HEK293 (cell line): ENCODE data around the gene PPIL4.

Experiments used
- BCL11A ChIP-seq: fragments of 450-650 bp; formaldehyde crosslinking; IDR thresholded peaks from 2 replicates; pipeline ENCODE4 v1.5.1; 2016; ENCODE audit warnings: low read depth, missing biosample characterization, missing genetic modification characterization
- KLF7 ChIP-seq: fragments of 450-650 bp; formaldehyde crosslinking; IDR thresholded peaks from 2 replicates; pipeline ENCODE4 v1.5.1; 2016; ENCODE audit warnings: missing biosample characterization, missing genetic modification characterization, borderline replicate concordance
- MEIS1 ChIP-seq: sonication (generic); formaldehyde crosslinking; IDR thresholded peaks from 2 replicates; pipeline ENCODE4 v1.8.1; 2022; ENCODE audit warnings: missing genetic modification reagents, mild to moderate bottlenecking, borderline replicate concordance
- ZNF121 ChIP-seq: fragments of 450-650 bp; formaldehyde crosslinking; IDR thresholded peaks from 2 replicates; pipeline ENCODE4 v1.5.1; 2016; ENCODE audit warnings: missing biosample characterization, missing genetic modification characterization
- ZNF157 ChIP-seq: fragments of 450-650 bp; formaldehyde crosslinking; IDR thresholded peaks from 2 replicates; pipeline ENCODE4 v1.5.1; 2016; ENCODE audit warnings: missing biosample characterization, missing genetic modification characterization
- ZNF16 ChIP-seq: fragments of 450-650 bp; formaldehyde crosslinking; IDR thresholded peaks from 2 replicates; pipeline ENCODE4 v1.5.1; 2016; ENCODE audit warnings: low read depth, missing biosample characterization, missing genetic modification characterization
- ZNF335 ChIP-seq: fragments of 450-650 bp; formaldehyde crosslinking; conservative IDR thresholded peaks from 2 replicates; pipeline ENCODE4 v1.5.1; 2016; ENCODE audit warnings: missing biosample characterization, missing genetic modification characterization
- ZNF366 ChIP-seq: fragments of 450-650 bp; formaldehyde crosslinking; conservative IDR thresholded peaks from 2 replicates; pipeline ENCODE4 v1.5.1; 2016; ENCODE audit warnings: missing biosample characterization, missing genetic modification characterization
- TF ChIP-seq, protein P1 (sequence below): fragments of 450-650 bp; formaldehyde crosslinking; IDR thresholded peaks from 2 replicates; pipeline ENCODE4 v1.5.1; 2016; ENCODE audit warnings: missing biosample characterization, missing genetic modification characterization
- TF ChIP-seq, protein P2 (sequence below): fragments of 450-650 bp; formaldehyde crosslinking; IDR thresholded peaks from 2 replicates; pipeline ENCODE4 v1.5.1; 2016; ENCODE audit warnings: missing biosample characterization, missing genetic modification characterization
- TF ChIP-seq, protein P3 (sequence below): fragments of 450-650 bp; IDR thresholded peaks from 2 replicates; pipeline ENCODE4 v1.5.1; 2018; ENCODE audit warnings: missing biosample characterization, missing genetic modification characterization
- TF ChIP-seq, protein P4 (sequence below): fragments of 450-650 bp; formaldehyde crosslinking; IDR thresholded peaks from 2 replicates; pipeline ENCODE4 v1.5.1; 2016; ENCODE audit warnings: missing biosample characterization, missing genetic modification characterization
- TF ChIP-seq, protein P5 (sequence below): fragments of 450-650 bp; formaldehyde crosslinking; IDR thresholded peaks from 2 replicates; pipeline ENCODE4 v1.5.1; 2016; ENCODE audit warnings: missing biosample characterization, missing genetic modification characterization

DNA sequence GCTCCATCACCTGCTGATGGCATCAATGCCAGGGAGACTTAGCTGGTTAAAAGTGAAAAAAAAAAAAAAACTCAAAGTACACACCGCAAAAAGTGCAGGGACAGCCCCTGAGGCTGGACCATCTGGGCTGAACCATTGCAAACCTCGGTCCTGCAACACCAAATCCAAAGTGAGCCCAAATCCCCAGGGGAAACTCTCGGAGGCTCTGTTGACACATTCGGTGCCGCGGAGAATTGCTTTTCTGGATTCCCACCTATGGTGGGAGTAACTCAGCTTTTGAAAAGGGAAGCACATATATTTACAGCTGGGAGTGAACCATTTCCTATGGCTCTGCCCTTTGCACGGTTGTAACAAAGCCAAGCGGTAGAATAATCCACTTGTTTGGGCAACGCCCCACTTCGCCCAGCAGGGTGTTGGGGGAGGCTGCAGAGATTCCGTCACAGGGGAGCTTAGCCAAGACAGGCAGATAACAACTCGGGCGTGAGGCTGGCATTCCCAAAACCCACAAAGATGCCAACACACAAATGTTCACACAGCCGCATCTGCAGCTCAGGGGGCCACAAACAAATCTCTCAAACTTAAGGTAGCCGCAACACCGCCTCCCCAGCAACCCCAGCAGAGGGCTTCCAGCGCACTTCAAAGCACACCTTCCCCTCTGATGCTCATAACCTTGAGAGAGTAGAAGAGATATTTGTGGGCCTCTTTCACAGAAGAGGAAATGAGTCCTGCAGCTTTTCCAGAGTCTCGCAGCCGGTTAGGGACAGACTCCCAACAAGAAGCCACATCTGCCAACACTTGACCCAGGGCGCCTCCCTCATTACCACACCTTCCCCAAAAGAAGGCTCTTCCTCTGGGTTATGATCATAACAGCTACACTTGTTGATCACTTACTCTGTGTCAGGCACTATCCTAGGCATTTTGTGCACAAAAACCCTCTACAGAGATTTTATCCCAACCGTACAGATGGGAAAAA lies 72.5 kb downstream of the PPIL4 start:
- TF ChIP-seq MEIS1, result no peak
- TF ChIP-seq, protein P1, sequence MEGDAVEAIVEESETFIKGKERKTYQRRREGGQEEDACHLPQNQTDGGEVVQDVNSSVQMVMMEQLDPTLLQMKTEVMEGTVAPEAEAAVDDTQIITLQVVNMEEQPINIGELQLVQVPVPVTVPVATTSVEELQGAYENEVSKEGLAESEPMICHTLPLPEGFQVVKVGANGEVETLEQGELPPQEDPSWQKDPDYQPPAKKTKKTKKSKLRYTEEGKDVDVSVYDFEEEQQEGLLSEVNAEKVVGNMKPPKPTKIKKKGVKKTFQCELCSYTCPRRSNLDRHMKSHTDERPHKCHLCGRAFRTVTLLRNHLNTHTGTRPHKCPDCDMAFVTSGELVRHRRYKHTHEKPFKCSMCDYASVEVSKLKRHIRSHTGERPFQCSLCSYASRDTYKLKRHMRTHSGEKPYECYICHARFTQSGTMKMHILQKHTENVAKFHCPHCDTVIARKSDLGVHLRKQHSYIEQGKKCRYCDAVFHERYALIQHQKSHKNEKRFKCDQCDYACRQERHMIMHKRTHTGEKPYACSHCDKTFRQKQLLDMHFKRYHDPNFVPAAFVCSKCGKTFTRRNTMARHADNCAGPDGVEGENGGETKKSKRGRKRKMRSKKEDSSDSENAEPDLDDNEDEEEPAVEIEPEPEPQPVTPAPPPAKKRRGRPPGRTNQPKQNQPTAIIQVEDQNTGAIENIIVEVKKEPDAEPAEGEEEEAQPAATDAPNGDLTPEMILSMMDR (tag by site-specific recombination), result peak; percentile 39; the same call in 1 of the 2 replicates
- TF ChIP-seq, protein P2, sequence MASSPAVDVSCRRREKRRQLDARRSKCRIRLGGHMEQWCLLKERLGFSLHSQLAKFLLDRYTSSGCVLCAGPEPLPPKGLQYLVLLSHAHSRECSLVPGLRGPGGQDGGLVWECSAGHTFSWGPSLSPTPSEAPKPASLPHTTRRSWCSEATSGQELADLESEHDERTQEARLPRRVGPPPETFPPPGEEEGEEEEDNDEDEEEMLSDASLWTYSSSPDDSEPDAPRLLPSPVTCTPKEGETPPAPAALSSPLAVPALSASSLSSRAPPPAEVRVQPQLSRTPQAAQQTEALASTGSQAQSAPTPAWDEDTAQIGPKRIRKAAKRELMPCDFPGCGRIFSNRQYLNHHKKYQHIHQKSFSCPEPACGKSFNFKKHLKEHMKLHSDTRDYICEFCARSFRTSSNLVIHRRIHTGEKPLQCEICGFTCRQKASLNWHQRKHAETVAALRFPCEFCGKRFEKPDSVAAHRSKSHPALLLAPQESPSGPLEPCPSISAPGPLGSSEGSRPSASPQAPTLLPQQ (tag by site-specific recombination), result peak; percentile 60
- TF ChIP-seq KLF7 (tag by site-specific recombination), result peak; percentile 95
- TF ChIP-seq, protein P3, sequence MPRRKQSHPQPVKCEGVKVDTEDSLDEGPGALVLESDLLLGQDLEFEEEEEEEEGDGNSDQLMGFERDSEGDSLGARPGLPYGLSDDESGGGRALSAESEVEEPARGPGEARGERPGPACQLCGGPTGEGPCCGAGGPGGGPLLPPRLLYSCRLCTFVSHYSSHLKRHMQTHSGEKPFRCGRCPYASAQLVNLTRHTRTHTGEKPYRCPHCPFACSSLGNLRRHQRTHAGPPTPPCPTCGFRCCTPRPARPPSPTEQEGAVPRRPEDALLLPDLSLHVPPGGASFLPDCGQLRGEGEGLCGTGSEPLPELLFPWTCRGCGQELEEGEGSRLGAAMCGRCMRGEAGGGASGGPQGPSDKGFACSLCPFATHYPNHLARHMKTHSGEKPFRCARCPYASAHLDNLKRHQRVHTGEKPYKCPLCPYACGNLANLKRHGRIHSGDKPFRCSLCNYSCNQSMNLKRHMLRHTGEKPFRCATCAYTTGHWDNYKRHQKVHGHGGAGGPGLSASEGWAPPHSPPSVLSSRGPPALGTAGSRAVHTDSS, result no peak
- TF ChIP-seq BCL11A (tag by site-specific recombination), result no peak
- TF ChIP-seq, protein P4, sequence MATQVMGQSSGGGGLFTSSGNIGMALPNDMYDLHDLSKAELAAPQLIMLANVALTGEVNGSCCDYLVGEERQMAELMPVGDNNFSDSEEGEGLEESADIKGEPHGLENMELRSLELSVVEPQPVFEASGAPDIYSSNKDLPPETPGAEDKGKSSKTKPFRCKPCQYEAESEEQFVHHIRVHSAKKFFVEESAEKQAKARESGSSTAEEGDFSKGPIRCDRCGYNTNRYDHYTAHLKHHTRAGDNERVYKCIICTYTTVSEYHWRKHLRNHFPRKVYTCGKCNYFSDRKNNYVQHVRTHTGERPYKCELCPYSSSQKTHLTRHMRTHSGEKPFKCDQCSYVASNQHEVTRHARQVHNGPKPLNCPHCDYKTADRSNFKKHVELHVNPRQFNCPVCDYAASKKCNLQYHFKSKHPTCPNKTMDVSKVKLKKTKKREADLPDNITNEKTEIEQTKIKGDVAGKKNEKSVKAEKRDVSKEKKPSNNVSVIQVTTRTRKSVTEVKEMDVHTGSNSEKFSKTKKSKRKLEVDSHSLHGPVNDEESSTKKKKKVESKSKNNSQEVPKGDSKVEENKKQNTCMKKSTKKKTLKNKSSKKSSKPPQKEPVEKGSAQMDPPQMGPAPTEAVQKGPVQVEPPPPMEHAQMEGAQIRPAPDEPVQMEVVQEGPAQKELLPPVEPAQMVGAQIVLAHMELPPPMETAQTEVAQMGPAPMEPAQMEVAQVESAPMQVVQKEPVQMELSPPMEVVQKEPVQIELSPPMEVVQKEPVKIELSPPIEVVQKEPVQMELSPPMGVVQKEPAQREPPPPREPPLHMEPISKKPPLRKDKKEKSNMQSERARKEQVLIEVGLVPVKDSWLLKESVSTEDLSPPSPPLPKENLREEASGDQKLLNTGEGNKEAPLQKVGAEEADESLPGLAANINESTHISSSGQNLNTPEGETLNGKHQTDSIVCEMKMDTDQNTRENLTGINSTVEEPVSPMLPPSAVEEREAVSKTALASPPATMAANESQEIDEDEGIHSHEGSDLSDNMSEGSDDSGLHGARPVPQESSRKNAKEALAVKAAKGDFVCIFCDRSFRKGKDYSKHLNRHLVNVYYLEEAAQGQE (tag by site-specific recombination), result no peak; the same call in 1 of the 2 replicates
- TF ChIP-seq ZNF335 (tag by site-specific recombination), result 0 out of 2 replicates have a peak, but pooled peaks have one; percentile 49
- TF ChIP-seq ZNF16 (tag by site-specific recombination), result no peak
- no peak for TF ChIP-seq ZNF366
- no peak for TF ChIP-seq ZNF157
- TF ChIP-seq ZNF121 (tag by site-specific recombination), result no peak
- TF ChIP-seq, protein P5, sequence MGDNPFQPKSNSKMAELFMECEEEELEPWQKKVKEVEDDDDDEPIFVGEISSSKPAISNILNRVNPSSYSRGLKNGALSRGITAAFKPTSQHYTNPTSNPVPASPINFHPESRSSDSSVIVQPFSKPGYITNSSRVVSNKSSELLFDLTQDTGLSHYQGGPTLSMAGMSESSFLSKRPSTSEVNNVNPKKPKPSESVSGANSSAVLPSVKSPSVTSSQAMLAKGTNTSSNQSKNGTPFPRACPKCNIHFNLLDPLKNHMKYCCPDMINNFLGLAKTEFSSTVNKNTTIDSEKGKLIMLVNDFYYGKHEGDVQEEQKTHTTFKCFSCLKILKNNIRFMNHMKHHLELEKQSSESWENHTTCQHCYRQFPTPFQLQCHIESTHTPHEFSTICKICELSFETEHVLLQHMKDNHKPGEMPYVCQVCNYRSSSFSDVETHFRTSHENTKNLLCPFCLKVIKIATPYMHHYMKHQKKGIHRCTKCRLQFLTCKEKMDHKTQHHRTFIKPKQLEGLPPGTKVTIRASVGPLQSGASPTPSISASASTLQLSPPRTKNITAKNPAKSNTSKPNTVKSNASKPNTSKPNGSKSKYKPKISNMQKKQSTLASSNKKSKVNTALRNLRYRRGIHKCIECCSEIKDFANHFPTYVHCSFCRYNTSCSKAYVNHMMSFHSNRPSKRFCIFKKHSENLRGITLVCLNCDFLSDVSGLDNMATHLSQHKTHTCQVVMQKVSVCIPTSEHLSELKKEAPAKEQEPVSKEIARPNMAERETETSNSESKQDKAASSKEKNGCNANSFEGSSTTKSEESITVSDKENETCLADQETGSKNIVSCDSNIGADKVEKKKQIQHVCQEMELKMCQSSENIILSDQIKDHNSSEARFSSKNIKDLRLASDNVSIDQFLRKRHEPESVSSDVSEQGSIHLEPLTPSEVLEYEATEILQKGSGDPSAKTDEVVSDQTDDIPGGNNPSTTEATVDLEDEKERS (tag by site-specific recombination), result no peak
